ENCODE results near the gene DAZAP1.

GRCh38 chr19:1440418-1440801 lies 33.0 kb downstream of the DAZAP1 start:
- TF ChIP-seq CTCF (IDR thresholded peaks at IDR 0.05) (no peak), EZH2 (IDR thresholded peaks at IDR 0.05) (no peak), EZH2phosphoT487 (IDR thresholded peaks at IDR 0.05) (no peak)
